GM23248 (cell line): ENCODE measurements around the gene NPAS2. TPM values are rescaled to one million over a fixed set of nuclear protein-coding genes. Genes with fewer than 3 reads are reported as not detected.

ENCODE experiments used
- DNase-seq: peaks from one replicate; pipeline ENCODE4 v3.0.0-alpha.2; 2015
- H2AFZ ChIP-seq: fragments of 200-600 bp; sonication (generic); 2 replicates; pipeline ENCODE4 v1.6.1; 2016; ENCODE audit warnings: antibody characterized with exemption
- H3F3A ChIP-seq: fragments of 200-600 bp; sonication (generic); 2 replicates; pipeline ENCODE4 v1.6.1; 2016; ENCODE audit warnings: mild to moderate bottlenecking, antibody characterized with exemption, mixed run types; ENCODE audit not compliant: insufficient read depth
- H3K27ac ChIP-seq: fragments of 200-600 bp; sonication (generic); 2 replicates; pipeline ENCODE4 v1.5.1; 2016; ENCODE audit warnings: mild to moderate bottlenecking
- H3K27me3 ChIP-seq: fragments of 200-600 bp; sonication (generic); replicated peaks from 2 replicates; pipeline ENCODE4 v1.6.1; 2016; ENCODE audit warnings: mild to moderate bottlenecking; ENCODE audit not compliant: insufficient read depth
- H3K36me3 ChIP-seq: fragments of 200-600 bp; sonication (generic); 2 replicates; pipeline ENCODE4 v1.6.1; 2016; ENCODE audit warnings: low read depth, mild to moderate bottlenecking
- H3K4me1 ChIP-seq: fragments of 200-600 bp; sonication (generic); 2 replicates; pipeline ENCODE4 v1.6.1; 2016; ENCODE audit warnings: mild to moderate bottlenecking; ENCODE audit not compliant: insufficient read depth
- H3K4me2 ChIP-seq: fragments of 200-600 bp; sonication (generic); one replicate; pipeline ENCODE4 v1.6.1; 2016; ENCODE audit warnings: mild to moderate bottlenecking; ENCODE audit not compliant: unreplicated experiment
- H3K4me3 ChIP-seq: fragments of 200-600 bp; sonication (generic); 2 replicates; pipeline ENCODE4 v1.5.1; 2016; ENCODE audit warnings: mild to moderate bottlenecking
- H3K79me2 ChIP-seq: fragments of 200-600 bp; sonication (generic); 2 replicates; pipeline ENCODE4 v1.6.1; 2016; ENCODE audit warnings: mild to moderate bottlenecking; ENCODE audit not compliant: insufficient read depth
- H3K9ac ChIP-seq: fragments of 200-600 bp; sonication (generic); 2 replicates; pipeline ENCODE4 v1.6.1; 2016; ENCODE audit warnings: mild to moderate bottlenecking
- H3K9me2 ChIP-seq: fragments of 200-600 bp; sonication (generic); 2 replicates; pipeline ENCODE4 v1.6.1; 2016; ENCODE audit warnings: mixed run types, mild to moderate bottlenecking, moderate library complexity; ENCODE audit not compliant: insufficient read depth
- H3K9me3 ChIP-seq: fragments of 200-600 bp; sonication (generic); one replicate; pipeline ENCODE4 v1.6.1; 2017; ENCODE audit warnings: low read depth
- H4K20me1 ChIP-seq: fragments of 200-600 bp; sonication (generic); 2 replicates; pipeline ENCODE4 v1.6.0; 2016; ENCODE audit not compliant: insufficient read depth
- EZH2 ChIP-seq: fragments of 200-600 bp; sonication (generic); IDR thresholded peaks from 2 replicates; pipeline ENCODE4 v1.6.1; 2018; ENCODE audit warnings: antibody characterized with exemption, mild to moderate bottlenecking; ENCODE audit not compliant: insufficient read depth, poor library complexity, severe bottlenecking
- EZH2phosphoT487 ChIP-seq: fragments of 200-600 bp; sonication (generic); IDR thresholded peaks from 2 replicates; pipeline ENCODE4 v1.6.1; 2018; ENCODE audit warnings: antibody characterized with exemption, moderate library complexity, mild to moderate bottlenecking, low read depth; ENCODE audit not compliant: insufficient read depth
- WGBS, 2 experiments: methylation state at CpG; one replicate each; pipeline ENCODE4 v1.1.6; 2015 to 2017; ENCODE audit warnings: low lambda C conversion rate in 2 of 2, low coverage in 1 of 2; ENCODE audit errors: missing lambda C conversion rate in 2 of 2; 5-methylcytosine and 5-hydroxymethylcytosine counted together
- in situ Hi-C: fragments of 300-500 bp; cut with MboI; formaldehyde crosslinking; loops from 2 replicates; pipeline ENCODE4 v1.15.0; 2020
- polyA plus RNA-seq: library from polyadenylated mRNA; unstranded; fragments of >200 nt; fragmentation: Nextera tagmentation; extraction: Ambion mirVana; gene quantifications from 2 replicates; pipeline ENCODE4 v1.2.1, GENCODE V29; 2016
- total RNA-seq: library from RNA; depleted of rRNA; stranded (reverse); fragments of >200 nt; shearing (Covaris generic); gene quantifications from 2 replicates; pipeline ENCODE4 v1.2.3, GENCODE V29; 2014

The NPAS2 gene
- total and polyA plus RNA-seq, 2 experiments from 2014 or later = 3.8 to 10.8 TPM

DNA sequence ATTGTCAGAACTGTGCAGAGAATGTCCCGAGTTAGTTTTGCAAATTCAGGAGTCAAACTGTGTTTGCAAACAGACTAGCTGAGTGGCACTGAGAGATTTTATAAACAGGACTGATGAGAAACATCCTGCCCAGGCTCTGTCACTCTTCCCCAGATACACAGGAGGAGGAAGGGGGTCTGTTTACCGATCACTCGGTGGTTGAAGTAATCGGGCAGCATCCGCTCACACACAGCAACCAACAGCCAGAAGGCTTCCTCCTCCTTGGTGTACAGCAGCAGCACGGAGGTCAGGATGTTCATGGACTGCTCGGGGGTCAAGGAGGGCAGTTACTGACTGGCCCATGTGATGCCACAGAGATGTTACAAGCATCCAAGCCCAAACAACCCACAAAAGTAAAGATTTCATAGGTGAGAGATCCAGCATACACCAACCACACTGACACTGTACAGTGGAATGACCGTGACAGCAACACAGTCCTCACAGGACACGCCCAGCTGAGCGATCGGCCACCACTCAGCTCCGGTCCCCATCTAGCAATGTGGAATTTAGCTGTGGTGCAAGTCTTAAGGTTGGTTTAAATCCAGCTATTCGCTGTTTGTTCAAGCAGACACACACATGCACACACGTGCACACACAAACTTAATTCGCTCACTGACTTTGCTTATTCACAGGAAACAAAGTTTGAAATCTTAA is 212.3 kb downstream of the NPAS2 start:
- H3K27me3 ChIP-seq = no peaks in the 10 kb centered on the region
- no peaks in the 10 kb centered on the region for H3K9me2 ChIP-seq
- TF ChIP-seq EZH2 (no peak), EZH2phosphoT487 (no peak)
- H3K4me1 ChIP-seq = no peaks in the 10 kb centered on the region
- H3K27ac ChIP-seq = no peak overlapping the region
- H3F3A ChIP-seq = no peaks in the 10 kb centered on the region
- H3K9me3 ChIP-seq = no peaks in the 10 kb centered on the region
- 91% methylated on average over 15 of the region's 15 CpGs for WGBS, 2 experiments
- H2AFZ ChIP-seq = no peak overlapping the region
- H3K9ac ChIP-seq = no peak overlapping the region
- in situ Hi-C loops = loop anchor here (10.0 kb wide), 1 partner anchor 173 kb away; no protein-coding TSS in a partner anchor
- DNase-seq = no peak
- no peaks in the 10 kb centered on the region for H3K79me2 ChIP-seq
- H3K4me3 ChIP-seq = no peak overlapping the region
- no peak overlapping the region for H3K4me2 ChIP-seq
- H3K36me3 ChIP-seq = no peaks in the 10 kb centered on the region
- H4K20me1 ChIP-seq = no peaks in the 10 kb centered on the region

- no peaks in the 10 kb centered on the region for H3K36me3 ChIP-seq
- TF ChIP-seq EZH2phosphoT487 (no peak), EZH2 (no peak)
- DNase-seq = peak; percentile 65
- in situ Hi-C loops = loop anchor here (10.0 kb wide), 1 partner anchor 168 kb away; no protein-coding TSS in a partner anchor
- no peak overlapping the region for H3K9ac ChIP-seq
- H2AFZ ChIP-seq = no peak overlapping the region
- H3K27me3 ChIP-seq = no peaks in the 10 kb centered on the region
- no peaks in the 10 kb centered on the region for H3K79me2 ChIP-seq
- 44 to 50% methylated on average over 2 of the region's 2 CpGs for WGBS, 2 experiments
- no peak overlapping the region for H3K4me2 ChIP-seq
- H3K4me3 ChIP-seq = no peak overlapping the region
- H3K9me3 ChIP-seq = no peaks in the 10 kb centered on the region
- H3K27ac ChIP-seq = no peak overlapping the region
- no peaks in the 10 kb centered on the region for H3F3A ChIP-seq
- H4K20me1 ChIP-seq = no peaks in the 10 kb centered on the region
- no peaks in the 10 kb centered on the region for H3K9me2 ChIP-seq
- no peaks in the 10 kb centered on the region for H3K4me1 ChIP-seq
These were observed 216.6 kb downstream of the NPAS2 start for GRCh38 chr2:101036562-101036961.

DNA sequence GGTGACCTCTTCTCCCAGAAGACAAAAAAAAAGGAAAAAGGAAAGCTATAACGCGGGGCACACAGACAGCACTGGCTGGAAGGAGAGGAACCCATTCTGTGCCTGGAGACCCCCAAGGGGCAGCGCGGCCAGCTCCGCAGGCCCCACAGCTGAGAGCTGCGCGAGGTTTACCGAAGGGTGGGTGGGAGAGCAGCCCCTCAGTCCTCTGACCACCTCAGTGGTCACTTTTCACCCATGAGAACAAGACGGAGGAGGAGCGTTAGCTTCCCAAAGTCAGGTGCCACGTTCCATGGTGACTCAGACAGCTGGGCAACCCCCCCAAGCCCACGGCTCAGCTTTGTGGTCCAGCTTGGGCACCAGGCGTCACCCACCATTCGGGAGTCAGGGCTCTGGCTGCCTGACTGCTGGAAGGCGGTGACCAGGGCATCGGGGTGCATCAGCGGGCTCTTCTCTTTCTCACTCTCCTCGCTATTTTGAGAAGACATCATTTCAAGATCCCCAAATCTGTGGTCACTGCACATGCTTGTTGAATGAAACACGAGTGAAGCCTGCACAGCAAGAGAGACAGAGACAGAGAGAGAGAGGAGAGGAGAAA is 217.3 kb downstream of the NPAS2 start:
- Histone ChIP-seq H4K20me1 (no peaks in the 10 kb centered on the region), H3K27me3 (no peaks in the 10 kb centered on the region), H3K9ac (no peak overlapping the region), H3K9me2 (no peaks in the 10 kb centered on the region), H3K27ac (no peak overlapping the region), H3F3A (no peaks in the 10 kb centered on the region), H2AFZ (no peak overlapping the region), H3K4me3 (no peak overlapping the region), H3K4me2 (no peak overlapping the region), H3K4me1 (no peaks in the 10 kb centered on the region), H3K9me3 (no peaks in the 10 kb centered on the region), H3K79me2 (no peaks in the 10 kb centered on the region), H3K36me3 (no peaks in the 10 kb centered on the region)
- TF ChIP-seq EZH2 = no peak
- no peak for TF ChIP-seq EZH2phosphoT487
- no peak for DNase-seq
- 76 to 79% methylated on average over 19 of the region's 19 CpGs for WGBS, 2 experiments
- in situ Hi-C loops = loop anchor here (10.0 kb wide), 1 partner anchor 168 kb away; no protein-coding TSS in a partner anchor

GRCh38 chr2:101038455-101039255 is 218.7 kb downstream of the NPAS2 start:
- TF ChIP-seq EZH2 (no peak), EZH2phosphoT487 (no peak)
- Histone ChIP-seq H3K9me3 (no peaks in the 10 kb centered on the region), H3K4me3 (no peak overlapping the region), H3K27me3 (no peaks in the 10 kb centered on the region), H3K4me1 (no peaks in the 10 kb centered on the region), H3K36me3 (no peaks in the 10 kb centered on the region), H3K9me2 (no peaks in the 10 kb centered on the region), H3K27ac (no peak overlapping the region), H4K20me1 (no peaks in the 10 kb centered on the region), H2AFZ (no peak overlapping the region), H3K9ac (no peak overlapping the region), H3K4me2 (no peak overlapping the region), H3F3A (no peaks in the 10 kb centered on the region), H3K79me2 (no peaks in the 10 kb centered on the region)
- peak; percentile 45 for DNase-seq
- in situ Hi-C loops = loop anchor here (10.0 kb wide), 1 partner anchor 166 kb away; no protein-coding TSS in a partner anchor
- WGBS, 2 experiments = 86 to 89% methylated on average over 21 of the region's 21 CpGs
